Heart right ventricle (tissue), 16 donors: ENCODE measurements around the gene GPSM1. TPM values are rescaled to one million over a fixed set of nuclear protein-coding genes. Genes with fewer than 3 reads are reported as not detected.
"Not testable (repeated sequence)": the region's sequence is repeated elsewhere in the genome, so short reads cannot be mapped to it uniquely, and the experiment has no call there.

Source experiments
- ATAC-seq, 8 donors: fragments of 200-7000 bp; cut with Tn5 transposase; one replicate each; pipeline ENCODE4 v1.9.1; 2020; ENCODE audit warnings: mild to moderate bottlenecking in 8 of 8, moderate library complexity in 8 of 8, moderate number of reproducible peaks in 1 of 8
- DNase-seq, 2 donors: peaks; one replicate each; pipeline ENCODE4 v3.0.0-alpha.2; 2020
- H3K27ac ChIP-seq, 10 donors: fragments of 200-600 bp; sonication (generic) in 2 of 10; one replicate each; pipeline versions ENCODE4 v1.5.0 to v1.8.0; 2020 to 2022; ENCODE audit warnings: mild to moderate bottlenecking in 3 of 10
- H3K27me3 ChIP-seq, 7 donors: fragments of 200-600 bp; one replicate each; pipeline ENCODE4 v1.8.0; 2021 to 2022; ENCODE audit warnings: mild to moderate bottlenecking in 2 of 7
- H3K36me3 ChIP-seq, 9 donors: fragments of 200-600 bp; sonication (generic) in 1 of 9; one replicate each; pipeline versions ENCODE4 v1.5.0 to v1.8.0; 2020 to 2022; ENCODE audit warnings: mild to moderate bottlenecking in 2 of 9
- H3K4me1 ChIP-seq, 9 donors: fragments of 200-600 bp; sonication (generic) in 1 of 9; one replicate each; pipeline versions ENCODE4 v1.5.0 to v1.8.0; 2020 to 2022; ENCODE audit warnings: mild to moderate bottlenecking in 4 of 9
- H3K4me3 ChIP-seq, 10 donors: fragments of 200-600 bp; sonication (generic) in 2 of 10; one replicate each; pipeline versions ENCODE4 v1.5.0 to v1.8.0; 2020 to 2022; ENCODE audit warnings: mild to moderate bottlenecking in 7 of 10, moderate library complexity in 2 of 10
- H3K9me3 ChIP-seq, 11 donors: fragments of 200-600 bp in 10 of 11; sonication (generic) in 2 of 11; one replicate each; pipeline versions ENCODE4 v1.5.0 to v1.8.0; 2013 to 2022; ENCODE audit warnings: mild to moderate bottlenecking in 2 of 11, control low read depth in 1 of 11, moderate library complexity in 1 of 11
- WGBS, 2 donors: extraction: QIAGEN DNeasy Blood & Tissue Kit; methylation state at CpG; one replicate each; pipeline ENCODE4 v1.1.7; 2013; ENCODE audit warnings: inconsistent platforms in 1 of 2; 5-methylcytosine and 5-hydroxymethylcytosine counted together
- intact Hi-C, 10 donors: fragments of 100-400 bp; cut with DNase I; formaldehyde crosslinking; loops; one replicate each; pipeline versions ENCODE4 v1.11.1 to v1.14.2; 2022
- polyA plus RNA-seq, 2 donors: library from polyadenylated mRNA; stranded (reverse); fragments of 200-250 nt; gene quantifications; one replicate each; pipeline ENCODE4 v1.2.3, GENCODE V29; 2013
- total RNA-seq, 10 donors: library from RNA; stranded (reverse); fragmentation: NEBNext Ultra II Directional in 3 of 10; extraction: Animal tissue kit (Norgen Biotek cat#: 25700) in 3 of 10; gene quantifications; one replicate each; pipeline versions ENCODE4 v1.2.1 to v1.2.4, GENCODE V29; 2021 to 2023
- TF ChIP-seq, protein P1 (sequence below), 9 donors: fragments of 200-600 bp; sonication (generic) in 2 of 9; IDR thresholded peaks; one replicate each; pipeline versions ENCODE4 v1.5.0 to v1.8.0; 2021 to 2022; ENCODE audit warnings: antibody characterized with exemption in 9 of 9, mild to moderate bottlenecking in 5 of 9, moderate library complexity in 1 of 9
- donor health status: Arrhythmogenic right ventricular cardiomyopathy.
- donor health status: ischemic (EF 13 %, LVEDD 7.1; RV severe dilation, severe dysfunction).
- donor health status: healthy with polysubstance abuse.
- donor health status: DM: no; HTN: yes; CAD: no.
- donor health status: DM: no; HTN: no; CAD: no.
- donor health status: ischemic (EF 25% LVEDD 6.9; RV normal size, moderate dysfunction).
- donor health status: ischemic (EF 25% LVEDD 5.7; RV mildly dilated, moderate dysfunction).
- donor health status: healthy.
- donor health status: DM: yes; HTN: yes; CAD: no.
- donor health status: Ischemic cardiomyopathy.
- donor health status: ischemic (EF 35%, LVEDD 5.7; RV mildly dilated, moderate dysfunction).
- donor health status: nonischemic (EF 11% LVEDD 7.7; RV severe dilation, severe dysfunction).
- donor health status: DM: yes; HTN: yes; CAD: no.
- donor health status: PGD.
- donor health status: ischemic (EF 29% LVEDD 5.4; RV normal size, mild dysfunction).
- donor health status: nonischemic (EF 23%, LVEDD 6.1; RV moderate dilation, normal function).

The GPSM1 gene
- total and polyA plus RNA-seq, 12 donors = 19.4 to 87.8 (median 25.8) TPM

DNA sequence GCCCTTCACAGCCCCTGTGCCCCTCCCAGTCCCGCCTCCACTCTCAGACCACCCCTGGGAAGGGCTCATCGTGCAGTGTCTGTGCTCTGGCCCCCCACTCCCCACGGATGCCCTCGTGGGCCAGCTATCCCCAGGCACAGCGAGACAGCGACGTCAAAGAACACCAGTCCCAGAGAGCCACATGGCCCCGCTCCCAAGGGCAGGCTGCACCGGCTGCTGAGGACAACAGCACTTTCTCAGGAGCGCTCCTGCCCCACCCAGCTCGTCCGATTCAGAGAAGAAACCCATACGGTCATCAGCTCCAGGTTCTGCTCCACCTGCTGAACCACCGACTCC, 77.4 kb downstream of the GPSM1 start:
- H3K36me3 ChIP-seq = peaks cover 0 to 60% (median 14%) of the 10 kb centered on the region in 9 donors
- intact Hi-C loops = loop anchor here in 4 of 10 donors (5.0 to 10.0 kb wide), 4 partner anchors 60 to 92 kb away; no protein-coding TSS in a partner anchor

DNA sequence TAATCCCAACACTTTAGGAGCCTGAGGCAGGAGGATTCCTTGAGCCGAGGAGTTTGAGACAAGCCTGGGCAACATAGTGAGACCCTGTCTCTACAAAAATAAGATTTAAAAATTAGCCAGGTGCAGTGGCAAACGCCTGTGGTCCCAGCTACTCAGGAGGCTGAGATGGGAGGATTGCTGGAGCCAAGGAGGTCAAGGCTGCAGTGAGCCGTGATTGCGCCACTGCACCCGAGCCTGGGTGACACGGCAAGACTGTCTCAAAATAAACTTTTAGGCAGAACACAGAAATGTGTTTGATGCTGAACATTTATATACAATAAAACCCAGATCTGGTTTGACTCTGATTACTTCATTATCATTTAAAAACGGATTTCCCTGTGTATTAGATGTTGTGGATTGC, 78.1 kb downstream of the GPSM1 start:
- peaks cover 0 to 60% (median 14%) of the 10 kb centered on the region in 9 donors for H3K36me3 ChIP-seq
- H3K4me1 ChIP-seq = peaks cover 2 to 27% (median 16%) of the 10 kb centered on the region in 9 donors
- H3K27me3 ChIP-seq = no peaks in the 10 kb centered on the region
- TF ChIP-seq, protein P1, sequence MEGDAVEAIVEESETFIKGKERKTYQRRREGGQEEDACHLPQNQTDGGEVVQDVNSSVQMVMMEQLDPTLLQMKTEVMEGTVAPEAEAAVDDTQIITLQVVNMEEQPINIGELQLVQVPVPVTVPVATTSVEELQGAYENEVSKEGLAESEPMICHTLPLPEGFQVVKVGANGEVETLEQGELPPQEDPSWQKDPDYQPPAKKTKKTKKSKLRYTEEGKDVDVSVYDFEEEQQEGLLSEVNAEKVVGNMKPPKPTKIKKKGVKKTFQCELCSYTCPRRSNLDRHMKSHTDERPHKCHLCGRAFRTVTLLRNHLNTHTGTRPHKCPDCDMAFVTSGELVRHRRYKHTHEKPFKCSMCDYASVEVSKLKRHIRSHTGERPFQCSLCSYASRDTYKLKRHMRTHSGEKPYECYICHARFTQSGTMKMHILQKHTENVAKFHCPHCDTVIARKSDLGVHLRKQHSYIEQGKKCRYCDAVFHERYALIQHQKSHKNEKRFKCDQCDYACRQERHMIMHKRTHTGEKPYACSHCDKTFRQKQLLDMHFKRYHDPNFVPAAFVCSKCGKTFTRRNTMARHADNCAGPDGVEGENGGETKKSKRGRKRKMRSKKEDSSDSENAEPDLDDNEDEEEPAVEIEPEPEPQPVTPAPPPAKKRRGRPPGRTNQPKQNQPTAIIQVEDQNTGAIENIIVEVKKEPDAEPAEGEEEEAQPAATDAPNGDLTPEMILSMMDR (IDR thresholded peaks at IDR 0.05) = no peak
- no peak overlapping the region for H3K27ac ChIP-seq
- H3K4me3 ChIP-seq = no peak overlapping the region
- DNase-seq = no peak
- intact Hi-C loops = loop anchor here in 2 of 10 donors (10.0 kb wide), 2 partner anchors 61 to 91 kb away; no protein-coding TSS in a partner anchor
- WGBS, 2 donors = 89 to 90% methylated on average over 7 of the region's 7 CpGs
- no peaks in the 10 kb centered on the region for H3K9me3 ChIP-seq
- no peak for ATAC-seq

More for the DNA sequence above, 77.4 kb downstream of the GPSM1 start:
- WGBS, 2 donors = 87 to 92% methylated on average over 14 of the region's 14 CpGs
- Histone ChIP-seq H3K27ac (no peak overlapping the region), H3K4me1 (peaks cover 5 to 27% (median 17%) of the 10 kb centered on the region in 9 donors), H3K27me3 (no peaks in the 10 kb centered on the region), H3K9me3 (no peaks in the 10 kb centered on the region), H3K4me3 (no peak overlapping the region)
- TF ChIP-seq, protein P1 (IDR thresholded peaks at IDR 0.05) = no peak
- DNase-seq (no peak), ATAC-seq (no peak)

DNA sequence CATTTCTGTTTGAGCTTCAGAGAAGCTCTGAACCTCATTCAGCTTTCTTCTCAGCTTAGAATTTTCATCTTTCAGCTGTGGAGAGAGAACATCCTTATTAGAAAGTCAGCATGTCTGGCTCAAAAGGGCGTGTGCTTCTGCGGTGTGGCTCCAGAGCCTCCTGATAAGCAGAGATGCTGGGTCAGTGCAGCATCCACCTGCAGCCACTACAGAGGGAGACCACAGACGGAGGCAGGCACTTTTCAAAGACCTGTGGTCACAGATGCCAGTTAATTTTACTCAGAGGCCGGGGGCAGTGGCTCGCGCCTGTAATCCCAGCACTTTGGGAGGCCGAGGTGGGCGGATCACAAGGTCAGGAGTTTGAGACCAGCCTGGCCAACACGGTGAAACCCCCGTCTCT, 78.6 kb downstream of the GPSM1 start:
- 90 to 92% methylated on average over 10 of the region's 10 CpGs for WGBS, 2 donors
- peaks cover under 1 to 23% (median 13%) of the 10 kb centered on the region in 9 donors for H3K4me1 ChIP-seq
- not testable (repeated sequence) for H3K4me3 ChIP-seq, ATAC-seq, H3K9me3 ChIP-seq, DNase-seq, H3K27me3 ChIP-seq, H3K27ac ChIP-seq
- H3K36me3 ChIP-seq = peaks cover 0 to 60% (median 14%) of the 10 kb centered on the region in 9 donors
- intact Hi-C loops = loop anchor here in 2 of 10 donors (10.0 kb wide), 2 partner anchors 61 to 91 kb away; no protein-coding TSS in a partner anchor

DNA sequence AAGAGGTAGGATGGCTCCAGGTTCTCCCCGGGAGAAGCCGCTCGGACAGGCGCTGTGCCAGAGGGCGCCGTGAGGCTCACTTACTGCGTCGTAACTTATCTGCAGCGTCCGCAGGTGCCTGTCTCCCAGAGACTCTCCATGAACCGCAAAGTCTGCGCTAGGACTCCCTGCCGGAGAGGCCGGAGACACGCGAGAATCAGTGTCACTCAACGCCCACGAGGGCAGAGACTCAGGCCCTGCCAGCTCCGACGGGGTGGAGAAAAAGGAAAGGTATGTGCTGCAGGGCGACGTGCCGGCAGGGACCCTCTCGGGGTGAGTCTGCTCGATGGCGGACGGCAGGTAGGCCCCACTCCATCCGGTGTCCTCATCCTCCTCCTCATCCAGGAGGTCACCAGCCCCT, 79.7 kb downstream of the GPSM1 start:
- 91 to 93% methylated on average over 28 of the region's 28 CpGs for WGBS, 2 donors
- ATAC-seq, H3K9me3 ChIP-seq, DNase-seq, H3K4me3 ChIP-seq, H3K27ac ChIP-seq, H3K27me3 ChIP-seq: not testable (repeated sequence)
- H3K4me1 ChIP-seq = peaks cover 8 to 35% (median 24%) of the 10 kb centered on the region in 9 donors
- intact Hi-C loops = loop anchor here in 2 of 10 donors (10.0 kb wide), 2 partner anchors 62 to 92 kb away; no protein-coding TSS in a partner anchor
- H3K36me3 ChIP-seq = peaks cover 0 to 56% (median 14%) of the 10 kb centered on the region in 9 donors

DNA sequence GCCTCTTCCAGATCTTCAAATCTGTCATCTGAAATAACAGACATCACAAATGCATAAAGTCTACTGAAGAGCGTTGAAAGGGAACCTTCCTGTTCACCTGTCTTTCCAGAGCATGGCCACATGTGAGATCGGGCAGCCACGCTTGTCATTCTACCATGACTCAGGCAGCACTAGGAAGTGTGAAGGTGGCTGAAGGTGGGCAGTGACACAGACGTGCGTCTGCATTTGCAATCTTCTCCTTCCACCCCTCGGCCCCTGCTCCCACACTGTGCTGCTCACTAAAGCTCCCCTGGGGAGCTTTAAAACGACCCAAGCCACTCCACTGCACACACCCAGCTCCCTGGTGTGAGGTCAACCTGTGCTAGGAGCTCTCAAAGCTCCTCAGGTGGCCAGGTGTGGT, 80.6 kb downstream of the GPSM1 start:
- Histone ChIP-seq H3K27ac (no peak overlapping the region), H3K9me3 (no peaks in the 10 kb centered on the region), H3K4me1 (peaks cover 8 to 35% (median 25%) of the 10 kb centered on the region in 9 donors), H3K36me3 (peaks cover 0 to 58% (median 17%) of the 10 kb centered on the region in 9 donors), H3K4me3 (no peak overlapping the region), H3K27me3 (no peaks in the 10 kb centered on the region)
- no peak for DNase-seq
- intact Hi-C loops = loop anchor here in 2 of 10 donors (10.0 kb wide), 2 partner anchors 63 to 93 kb away; no protein-coding TSS in a partner anchor
- ATAC-seq = no peak
- TF ChIP-seq, protein P1 (IDR thresholded peaks at IDR 0.05) = no peak
- WGBS, 2 donors = 88 to 91% methylated on average over 7 of the region's 7 CpGs

Other genes with a start within 250 kb of the GPSM1 start
- gene NACC2, start 232.2 kb upstream of the GPSM1 start, total RNA-seq = 10 to 100 TPM; 32.0 to 55.1 (median 41.1) TPM
- gene NACC2, start 232.2 kb upstream of the GPSM1 start, polyA plus RNA-seq = 10 to 100 TPM; 15.6 to 16.5 TPM
- gene TMEM250, start 208.7 kb upstream of the GPSM1 start, total RNA-seq = 10 to 100 TPM; 12.7 to 24.3 (median 15.4) TPM
- 10 to 100 TPM in 1 of 2 donors, 1 to 10 TPM in 1; 9.7 to 26.4 TPM for gene TMEM250, start 208.7 kb upstream of the GPSM1 start, polyA plus RNA-seq
- gene LHX3, start 122.4 kb upstream of the GPSM1 start, total RNA-seq = not detected
- gene LHX3, start 122.4 kb upstream of the GPSM1 start, polyA plus RNA-seq = not detected
- gene QSOX2, start 81.7 kb upstream of the GPSM1 start, total RNA-seq = 1 to 10 TPM; 4.6 to 9.1 (median 7.7) TPM
- 1 to 10 TPM; 5.6 to 8.6 TPM for gene QSOX2, start 81.7 kb upstream of the GPSM1 start, polyA plus RNA-seq
- gene CCDC187, start 23.4 kb upstream of the GPSM1 start, total RNA-seq = under 1 TPM in 3 of 10 donors, not detected in 7; 0.02 to 0.04 (median 0.03) TPM
- gene CCDC187, start 23.4 kb upstream of the GPSM1 start, polyA plus RNA-seq = under 1 TPM in 1 of 2 donors, not detected in 1; 0.07 TPM
- gene DNLZ, start 36.2 kb downstream of the GPSM1 start, total RNA-seq = 10 to 100 TPM; 23.3 to 39.5 (median 30.7) TPM
- gene DNLZ, start 36.2 kb downstream of the GPSM1 start, polyA plus RNA-seq = 10 to 100 TPM; 37.0 to 49.2 TPM
- 1 to 10 TPM in 5 of 10 donors, under 1 TPM in 4, not detected in 1; 0.21 to 2.0 (median 1.1) TPM for gene CARD9, start 46.1 kb downstream of the GPSM1 start, total RNA-seq
- gene CARD9, start 46.1 kb downstream of the GPSM1 start, polyA plus RNA-seq = 1 to 10 TPM; 1.3 to 1.6 TPM
- 1 to 10 TPM; 3.4 to 6.1 (median 4.7) TPM for gene SNAPC4, start 72.6 kb downstream of the GPSM1 start, total RNA-seq
- 1 to 10 TPM; 3.0 to 8.3 TPM for gene SNAPC4, start 72.6 kb downstream of the GPSM1 start, polyA plus RNA-seq
- 10 to 100 TPM; 11.5 to 26.9 (median 14.9) TPM for gene ENTR1, start 83.1 kb downstream of the GPSM1 start, total RNA-seq
- 10 to 100 TPM; 21.4 to 23.7 TPM for gene ENTR1, start 83.1 kb downstream of the GPSM1 start, polyA plus RNA-seq
- 10 to 100 TPM; 59.3 to 85.2 (median 75.4) TPM for gene PMPCA, start 83.1 kb downstream of the GPSM1 start, total RNA-seq
- 10 to 100 TPM; 63.5 to 77.2 TPM for gene PMPCA, start 83.1 kb downstream of the GPSM1 start, polyA plus RNA-seq
- 10 to 100 TPM in 3 of 10 donors, 1 to 10 TPM in 7; 7.4 to 12.5 (median 9.3) TPM for gene INPP5E, start 112.3 kb downstream of the GPSM1 start, total RNA-seq
- 10 to 100 TPM in 1 of 2 donors, 1 to 10 TPM in 1; 6.6 to 16.8 TPM for gene INPP5E, start 112.3 kb downstream of the GPSM1 start, polyA plus RNA-seq
- 10 to 100 TPM; 21.9 to 35.9 (median 28.6) TPM for gene SEC16A, start 155.5 kb downstream of the GPSM1 start, total RNA-seq
- gene SEC16A, start 155.5 kb downstream of the GPSM1 start, polyA plus RNA-seq = 10 to 100 TPM; 24.4 to 35.6 TPM
- 10 to 100 TPM; 12.0 to 27.0 (median 21.8) TPM for gene NOTCH1, start 218.5 kb downstream of the GPSM1 start, total RNA-seq
- 10 to 100 TPM in 1 of 2 donors, 1 to 10 TPM in 1; 7.3 to 14.5 TPM for gene NOTCH1, start 218.5 kb downstream of the GPSM1 start, polyA plus RNA-seq